Measurements from ENCODE around the gene UFL1. TPM values are rescaled to one million over a fixed set of nuclear protein-coding genes. Genes with fewer than 3 reads are reported as not detected.
"Not testable (repeated sequence)": the region's sequence is repeated elsewhere in the genome, so short reads cannot be mapped to it uniquely, and the experiment has no call there.

Gene UFL1
- total and polyA plus RNA-seq, 2 of the 4 experiments (the other 2 are of a cell fraction) = 8.2 to 19.2 TPM

- H4K91ac ChIP-seq (ENCODE audit: insufficient read depth, low read depth, low read length); H4K5ac ChIP-seq (ENCODE audit: low read depth, low read length); H3K18ac ChIP-seq (ENCODE audit: low read depth, low read length); H2BK120ac ChIP-seq (ENCODE audit: low read depth, low read length); H3K9ac ChIP-seq (ENCODE audit: low read depth, low read length); H4K8ac ChIP-seq (ENCODE audit: low read depth in 2 of 2, low read length in 2 of 2); H3K56ac ChIP-seq (ENCODE audit: extremely low read depth, insufficient read depth, low read length); in situ Hi-C loops (cut with MboI; ENCODE audit: low sequenced_read_pairs); H3K4me2 ChIP-seq (ENCODE audit: low read depth, low read length); H2BK15ac ChIP-seq (ENCODE audit: low read depth, low read length); H2BK20ac ChIP-seq (ENCODE audit: low read depth, low read length); DNase-seq; ATAC-seq (ENCODE audit: low read depth); H3K36me3 ChIP-seq (ENCODE audit: control insufficient read depth, insufficient read depth, low read length); H3K27ac ChIP-seq (ENCODE audit: insufficient read depth, low read length); H2AK5ac ChIP-seq (ENCODE audit: low read depth, low read length); H3K9me3 ChIP-seq (ENCODE audit: control insufficient read depth, insufficient read depth, low read length); H3K79me1 ChIP-seq (ENCODE audit: low read depth in 1 of 2, low read length in 2 of 2); H2AK9ac ChIP-seq (replicated peaks; ENCODE audit: low read depth, low read length, poor library complexity); dilution Hi-C loops (cut with HindIII; ENCODE audit: low sequenced_read_pairs, unreplicated experiment); H3K27me3 ChIP-seq (ENCODE audit: control insufficient read depth, insufficient read depth, low read length); H2BK5ac ChIP-seq (ENCODE audit: low read depth, low read length, poor library complexity, severe bottlenecking); H3K4ac ChIP-seq (ENCODE audit: low read depth, low read length); BruUV-seq (replicated peaks); H3K14ac ChIP-seq (replicated peaks; ENCODE audit: low read depth, low read length); H3K4me3 ChIP-seq (ENCODE audit: insufficient read depth, low read depth, low read length); CTCF ChIA-PET; H4K20me1 ChIP-seq (ENCODE audit: insufficient read depth, low read length); intact Hi-C loops (cut with micrococcal nuclease); H3K23ac ChIP-seq (ENCODE audit: low read depth, low read length); POLR2A ChIA-PET (ENCODE audit: unreplicated experiment); H3K9me1 ChIP-seq (ENCODE audit: insufficient read depth, low read length); H2AFZ ChIP-seq (replicated peaks; ENCODE audit: low read length, poor library complexity); H3K4me1 ChIP-seq (ENCODE audit: control insufficient read depth, insufficient read depth, low read length): not testable (repeated sequence)
- no CpG with 5 or more reads among the region's 2 CpGs for WGBS, 2 experiments (ENCODE audit: extremely low coverage in 2 of 2, insufficient read length in 1 of 2)
Measured at GRCh38 chr6:96472291-96472690, 49.3 kb upstream of the UFL1 start.

Measured in IMR-90 (cell line).